Panc1 (cell line): Measurements from ENCODE around the gene METTL27.

Experiments
- CTCF ChIP-seq: fragments of 450-650 bp; IDR thresholded peaks from 2 replicates; pipeline ENCODE4 v1.5.1; 2017; ENCODE audit warnings: mild to moderate bottlenecking
- POLR2AphosphoS5 ChIP-seq: IDR thresholded peaks from 2 replicates; pipeline ENCODE4 v1.6.1; 2012; ENCODE audit warnings: mild to moderate bottlenecking, low read depth, low read length, moderate library complexity

- TF ChIP-seq CTCF (no peak), POLR2AphosphoS5 (no peak)
Measured at GRCh38 chr7:73802459-73802858, 39.9 kb downstream of the METTL27 start.
